Prostate gland (tissue), 2 donors: ENCODE measurements around the gene DNAH14. TPM values are rescaled to one million over a fixed set of nuclear protein-coding genes. Genes with fewer than 3 reads are reported as not detected.

Experiments used
- DNase-seq: peaks from one replicate; pipeline ENCODE4 v3.0.0-alpha.2; 2019; ENCODE audit warnings: low spot score
- H3K27ac ChIP-seq, 2 donors: fragments of 200-600 bp; sonication (generic); 2 replicates each; pipeline ENCODE4 v1.5.1; 2017 to 2019
- H3K27me3 ChIP-seq: fragments of 200-600 bp; sonication (generic); replicated peaks from 2 replicates; pipeline ENCODE4 v1.5.1; 2019; ENCODE audit not compliant: insufficient read depth
- H3K36me3 ChIP-seq, 2 donors: fragments of 200-600 bp; sonication (generic); 1 replicate in 1 of 2; 2 replicates in 1 of 2; pipeline versions ENCODE4 v1.5.1 to v1.8.1; 2017 to 2019
- H3K4me1 ChIP-seq: fragments of 200-600 bp; sonication (generic); replicated peaks from 2 replicates; pipeline ENCODE4 v1.5.1; 2019
- H3K4me3 ChIP-seq, 2 donors: fragments of 200-600 bp; sonication (generic); 2 replicates each; pipeline ENCODE4 v1.5.1; 2017 to 2019
- H3K9me3 ChIP-seq: fragments of 200-600 bp; sonication (generic); 2 replicates; pipeline ENCODE4 v1.5.1; 2017
- CTCF ChIP-seq, 4 experiments: fragments of 200-600 bp in 2 of 4; fragments of 450-650 bp in 2 of 4; sonication (generic) in 2 of 4; IDR thresholded peaks; 1 replicate in 3 of 4; 2 replicates in 1 of 4; pipeline ENCODE4 v1.5.1; 2016 to 2019; ENCODE audit warnings: antibody characterized with exemption in 4 of 4, mild to moderate bottlenecking in 2 of 4, moderate library complexity in 2 of 4
- POLR2A ChIP-seq: fragments of 450-650 bp; IDR thresholded peaks from one replicate; pipeline ENCODE4 v1.6.1; 2016; ENCODE audit warnings: antibody characterized with exemption, mild to moderate bottlenecking
- POLR2AphosphoS5 ChIP-seq: sonication (generic); formaldehyde crosslinking; IDR thresholded peaks from one replicate; pipeline ENCODE4 v1.6.1; 2017; ENCODE audit warnings: antibody characterized with exemption
- WGBS: methylation state at CpG from one replicate; pipeline ENCODE4 v1.1.5; 2018; 5-methylcytosine and 5-hydroxymethylcytosine counted together
- intact Hi-C: fragments of 100-400 bp; cut with DNase I; formaldehyde crosslinking; loops from one replicate; pipeline ENCODE4 v1.14.2; 2022
- total RNA-seq, 2 donors: library from RNA; depleted of rRNA; stranded (reverse); fragments of >200 nt; gene quantifications; one replicate each; pipeline ENCODE4 v1.1.0, GENCODE V29; 2016

Gene DNAH14
- total RNA-seq, 2 donors from 2014 or later: 16.5 to 26.8 TPM

GRCh38 chr1:225426395-225427234 lies 497.1 kb downstream of the DNAH14 start:
- intact Hi-C loops: loop anchor here (10.0 kb wide), 1 partner anchor 638 kb away; the partner anchor contains the start of gene H3-3A

GRCh38 chr1:225427235-225428067 lies 498.0 kb downstream of the DNAH14 start, which contains the start of gene LBR:
Gene LBR (minus strand): TSS chr1:225428038. CDS start chr1:225424075, 3,963 bp downstream.
- under 1% methylated on average over 79 of the region's 94 CpGs for WGBS
- H3K36me3 ChIP-seq: no peaks in the 10 kb centered on the region
- H3K9me3 ChIP-seq: no peaks in the 10 kb centered on the region
- DNase-seq: no peak
- H3K4me3 ChIP-seq: peak within 1 kb of the TSS; percentile 80 to 91
- no peaks in the 10 kb centered on the region for H3K27me3 ChIP-seq
- peaks cover 13% of the 10 kb centered on the region for H3K4me1 ChIP-seq
- peak within 1 kb of the TSS; percentile 89 to 92 for H3K27ac ChIP-seq
- intact Hi-C loops: loop anchor here (10.0 kb wide), 1 partner anchor 637 kb away; the partner anchor contains the start of gene H3-3A
- TF ChIP-seq POLR2AphosphoS5: no peak
- TF ChIP-seq CTCF (IDR thresholded peaks at IDR 0.05): no peak
- no peak for TF ChIP-seq POLR2A

More at GRCh38 chr1:225426395-225427234, 497.1 kb downstream of the DNAH14 start:
- TF ChIP-seq POLR2A (no peak), CTCF (IDR thresholded peaks at IDR 0.05) (no peak)
- Histone ChIP-seq H3K4me3 (peak overlapping the region; percentile 80 to 91), H3K27me3 (no peaks in the 10 kb centered on the region), H3K27ac (peak overlapping the region; percentile 89 to 92), H3K4me1 (peaks cover 15% of the 10 kb centered on the region), H3K9me3 (no peaks in the 10 kb centered on the region), H3K36me3 (no peaks in the 10 kb centered on the region)
- 10% methylated on average over 36 of the region's 36 CpGs for WGBS
- DNase-seq: no peak

- DNase-seq: peak; percentile 93
- peaks cover 5% of the 10 kb centered on the region for H3K4me1 ChIP-seq
- H3K9me3 ChIP-seq: no peaks in the 10 kb centered on the region
- H3K4me3 ChIP-seq: peak overlapping the region; percentile 80 to 91
- H3K27me3 ChIP-seq: no peaks in the 10 kb centered on the region
- WGBS: under 1% methylated on average over 69 of the region's 81 CpGs
- TF ChIP-seq CTCF (IDR thresholded peaks at IDR 0.05) (no peak), POLR2AphosphoS5 (peak; percentile 59), POLR2A (peak; percentile 82)
- peak overlapping the region; percentile 89 to 92 for H3K27ac ChIP-seq
- intact Hi-C loops: loop anchor here (10.0 kb wide), 1 partner anchor 637 kb away; the partner anchor contains the start of gene H3-3A
- H3K36me3 ChIP-seq: no peaks in the 10 kb centered on the region
Observed at GRCh38 chr1:225428068-225428880, 498.8 kb downstream of the DNAH14 start.

- 30% methylated on average over 7 of the region's 7 CpGs for WGBS
- Histone ChIP-seq H3K27me3 (no peaks in the 10 kb centered on the region), H3K9me3 (no peaks in the 10 kb centered on the region), H3K4me1 (no peaks in the 10 kb centered on the region), H3K36me3 (no peaks in the 10 kb centered on the region), H3K4me3 (peak overlapping the region; percentile 80 to 91), H3K27ac (peak overlapping the region; percentile 89 to 92)
- intact Hi-C loops: loop anchor here (10.0 kb wide), 1 partner anchor 636 kb away; the partner anchor contains the start of gene H3-3A
- TF ChIP-seq POLR2A (no peak), POLR2AphosphoS5 (no peak), CTCF (IDR thresholded peaks at IDR 0.05) (no peak)
- DNase-seq: no peak
Observed at GRCh38 chr1:225428881-225429455, 499.5 kb downstream of the DNAH14 start.
